ENCODE measurements around the gene DENND2C.

Gene DENND2C

GRCh38 chr1:114540272-114540671 is 129.6 kb downstream of the DENND2C start:
- DNase-seq: no peak

GRCh38 chr1:114536043-114536442 is 133.8 kb downstream of the DENND2C start:
- no peak for DNase-seq

GRCh38 chr1:114535401-114535800 is 134.4 kb downstream of the DENND2C start:
- DNase-seq: no peak
